Esophagus squamous epithelium (tissue), 5 donors: ENCODE measurements around the gene TIMM22. TPM values are rescaled to one million over a fixed set of nuclear protein-coding genes. Genes with fewer than 3 reads are reported as not detected.

ENCODE experiments used
- DNase-seq: peaks from one replicate; lab custom pipeline; 2025; lab: John Stamatoyannopoulos, UW
- H3K27ac ChIP-seq, 4 donors: fragments of 200-600 bp; sonication (generic); one replicate each; pipeline ENCODE4 v1.5.1; 2016 to 2019; ENCODE audit warnings: mild to moderate bottlenecking in 1 of 4
- H3K27me3 ChIP-seq, 4 donors: fragments of 200-600 bp; sonication (generic); 1 replicate in 3 of 4; 2 replicates in 1 of 4; pipeline versions ENCODE4 v1.5.1 to v1.6.0; 2017 to 2021; ENCODE audit warnings: antibody characterized with exemption in 1 of 4
- H3K36me3 ChIP-seq, 3 donors: fragments of 200-600 bp; sonication (generic); one replicate each; pipeline ENCODE4 v1.5.1; 2016 to 2019
- H3K4me1 ChIP-seq, 3 donors: fragments of 200-600 bp; sonication (generic); one replicate each; pipeline ENCODE4 v1.5.1; 2017 to 2019
- H3K4me3 ChIP-seq, 4 donors: fragments of 200-600 bp; sonication (generic); 1 replicate in 3 of 4; 2 replicates in 1 of 4; pipeline ENCODE4 v1.5.1; 2016 to 2019; ENCODE audit warnings: mild to moderate bottlenecking in 2 of 4, moderate library complexity in 1 of 4
- H3K9me3 ChIP-seq, 3 donors: fragments of 200-600 bp; sonication (generic); one replicate each; pipeline ENCODE4 v1.5.1; 2016 to 2019
- POLR2A ChIP-seq, 4 donors: fragments of 450-650 bp; IDR thresholded peaks; one replicate each; pipeline ENCODE4 v1.6.1; 2017; ENCODE audit warnings: antibody characterized with exemption in 4 of 4, mild to moderate bottlenecking in 4 of 4, moderate library complexity in 3 of 4
- WGBS, 2 donors: methylation state at CpG; one replicate each; pipeline ENCODE4 v1.1.5; 2018; 5-methylcytosine and 5-hydroxymethylcytosine counted together
- intact Hi-C: fragments of 100-400 bp; cut with DNase I; formaldehyde crosslinking; loops from one replicate; pipeline ENCODE4 v1.15.0; 2022
- total RNA-seq, 4 donors: library from RNA; depleted of rRNA; stranded (reverse); fragments of >200 nt; gene quantifications; one replicate each; pipeline ENCODE4 v1.1.0, GENCODE V29; 2016
- TF ChIP-seq, protein P1 (sequence below), 6 experiments: fragments of 450-650 bp in 4 of 6; fragments of 200-600 bp in 2 of 6; sonication (generic) in 2 of 6; IDR thresholded peaks; one replicate each; pipeline ENCODE4 v1.5.1; 2016 to 2019; ENCODE audit warnings: antibody characterized with exemption in 6 of 6, mild to moderate bottlenecking in 4 of 6, moderate library complexity in 4 of 6
- donor health status: DM: yes; HTN: yes; CAD: no.

Gene TIMM22
- total RNA-seq, 4 donors from 2014 or later = 7.7 to 18.5 (median 11.8) TPM

DNA sequence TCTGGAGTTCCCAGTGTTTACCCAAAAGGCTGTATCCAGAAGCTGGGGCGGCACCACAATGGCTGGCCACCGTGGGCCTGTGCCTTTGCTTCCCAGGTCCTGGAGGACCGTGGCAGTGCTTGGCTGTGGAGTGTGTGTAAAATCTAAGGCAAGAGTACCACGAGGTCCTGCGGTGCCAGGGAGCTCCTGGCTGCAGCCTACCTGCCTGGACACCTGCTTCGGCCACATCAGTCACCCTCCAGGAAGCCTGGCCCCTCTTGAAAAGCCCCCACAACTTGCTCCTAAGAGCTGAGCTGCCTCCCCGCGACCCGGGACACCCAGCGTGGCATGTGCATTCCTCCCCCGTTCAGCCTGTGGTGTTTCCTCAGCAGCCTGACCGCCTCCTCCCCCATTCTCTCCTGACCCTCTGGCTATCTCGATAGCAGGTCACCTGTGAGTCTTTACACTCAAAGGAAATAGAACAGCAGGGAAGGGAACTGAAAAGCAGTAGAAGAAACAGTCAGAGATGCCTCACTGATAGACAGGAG is 7.9 kb downstream of the TIMM22 start:
- no peaks in the 10 kb centered on the region for H3K9me3 ChIP-seq
- intact Hi-C loops = no loop called here
- H3K4me3 ChIP-seq = no peak overlapping the region
- DNase-seq = no peak
- H3K36me3 ChIP-seq = peaks cover 31 to 98% (median 35%) of the 10 kb centered on the region in 3 donors
- peak overlapping the region in 3 of 4 donors; percentile 68 to 81 (median 76) for H3K27ac ChIP-seq
- TF ChIP-seq, protein P1, sequence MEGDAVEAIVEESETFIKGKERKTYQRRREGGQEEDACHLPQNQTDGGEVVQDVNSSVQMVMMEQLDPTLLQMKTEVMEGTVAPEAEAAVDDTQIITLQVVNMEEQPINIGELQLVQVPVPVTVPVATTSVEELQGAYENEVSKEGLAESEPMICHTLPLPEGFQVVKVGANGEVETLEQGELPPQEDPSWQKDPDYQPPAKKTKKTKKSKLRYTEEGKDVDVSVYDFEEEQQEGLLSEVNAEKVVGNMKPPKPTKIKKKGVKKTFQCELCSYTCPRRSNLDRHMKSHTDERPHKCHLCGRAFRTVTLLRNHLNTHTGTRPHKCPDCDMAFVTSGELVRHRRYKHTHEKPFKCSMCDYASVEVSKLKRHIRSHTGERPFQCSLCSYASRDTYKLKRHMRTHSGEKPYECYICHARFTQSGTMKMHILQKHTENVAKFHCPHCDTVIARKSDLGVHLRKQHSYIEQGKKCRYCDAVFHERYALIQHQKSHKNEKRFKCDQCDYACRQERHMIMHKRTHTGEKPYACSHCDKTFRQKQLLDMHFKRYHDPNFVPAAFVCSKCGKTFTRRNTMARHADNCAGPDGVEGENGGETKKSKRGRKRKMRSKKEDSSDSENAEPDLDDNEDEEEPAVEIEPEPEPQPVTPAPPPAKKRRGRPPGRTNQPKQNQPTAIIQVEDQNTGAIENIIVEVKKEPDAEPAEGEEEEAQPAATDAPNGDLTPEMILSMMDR (IDR thresholded peaks at IDR 0.05) = no peak
- no peak for TF ChIP-seq POLR2A (IDR thresholded peaks at IDR 0.05)
- H3K27me3 ChIP-seq = no peaks in the 10 kb centered on the region
- WGBS, 2 donors = 77% methylated on average over 6 to 7 of the region's 13 CpGs
- H3K4me1 ChIP-seq = peaks cover 21 to 98% (median 68%) of the 10 kb centered on the region in 3 donors

DNA sequence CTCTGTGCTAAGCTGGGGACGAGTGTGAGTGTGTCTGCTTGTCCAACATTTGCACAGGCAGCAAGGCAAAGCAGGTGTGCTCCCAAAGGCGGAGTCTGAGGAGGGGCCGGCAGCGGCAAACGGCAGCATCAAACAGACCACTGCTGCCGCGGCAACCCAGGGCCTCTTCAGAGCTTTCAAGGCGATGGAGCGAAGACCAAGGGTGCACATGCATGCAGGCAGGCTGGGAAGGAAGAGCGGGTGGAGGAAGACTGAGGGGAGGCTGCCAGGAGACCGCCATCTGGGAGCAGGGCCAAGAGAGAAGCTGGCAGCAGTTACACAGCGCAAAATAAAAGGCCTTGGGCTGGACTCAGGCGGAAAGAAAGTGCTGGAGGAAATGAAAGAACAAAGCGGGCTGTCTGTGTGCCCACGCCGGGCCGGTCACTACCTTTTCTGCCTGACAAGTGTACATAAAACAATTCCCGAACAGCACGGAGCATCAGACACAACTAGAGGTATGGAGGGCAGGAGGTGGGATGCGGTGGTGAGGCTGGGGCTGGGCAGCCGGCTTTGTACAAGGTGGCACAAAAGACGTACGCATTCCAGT is 8.5 kb downstream of the TIMM22 start:
- 15 to 24% methylated on average over 19 to 20 of the region's 23 CpGs for WGBS, 2 donors
- Histone ChIP-seq H3K4me1 (peaks cover 21 to 98% (median 68%) of the 10 kb centered on the region in 3 donors), H3K4me3 (peak overlapping the region in 2 of 4 donors; percentile 1 to 14), H3K36me3 (peaks cover 33 to 98% (median 39%) of the 10 kb centered on the region in 3 donors), H3K27me3 (no peaks in the 10 kb centered on the region), H3K9me3 (no peaks in the 10 kb centered on the region), H3K27ac (peak overlapping the region; percentile 29 to 76 (median 68))
- intact Hi-C loops = no loop called here
- no peak for DNase-seq
- no peak for TF ChIP-seq POLR2A (IDR thresholded peaks at IDR 0.05)

DNA sequence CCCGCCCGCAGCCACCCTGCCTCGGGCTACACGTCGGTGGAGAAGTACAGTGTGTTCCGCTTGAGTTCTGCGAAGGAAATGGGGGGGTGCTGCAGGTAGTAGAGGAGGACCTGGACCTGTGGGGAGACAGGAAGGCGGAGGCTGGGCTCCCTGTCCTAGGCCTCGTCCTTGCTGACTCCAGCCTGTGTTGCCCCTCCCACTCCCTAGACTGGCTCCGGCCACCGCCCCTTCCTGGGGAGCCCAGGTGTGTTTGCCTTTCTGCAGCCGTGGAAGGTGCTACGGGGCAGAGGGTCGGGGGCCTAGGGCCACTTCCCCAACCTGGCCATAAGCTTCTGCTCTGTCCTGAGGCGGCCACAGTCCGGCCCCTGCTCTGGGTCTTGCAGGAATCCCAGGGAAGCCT is 9.1 kb downstream of the TIMM22 start:
- WGBS, 2 donors = 19% methylated on average over 10 of the region's 16 CpGs; no CpG with 5 or more reads in 1 of the 2 donors
- intact Hi-C loops = no loop called here
- peaks cover 21 to 98% (median 67%) of the 10 kb centered on the region in 3 donors for H3K4me1 ChIP-seq
- H3K36me3 ChIP-seq = peaks cover 33 to 98% (median 41%) of the 10 kb centered on the region in 3 donors
- H3K9me3 ChIP-seq = no peaks in the 10 kb centered on the region
- TF ChIP-seq, protein P1 (IDR thresholded peaks at IDR 0.05) = no peak
- TF ChIP-seq POLR2A (IDR thresholded peaks at IDR 0.05) = no peak
- DNase-seq = no peak
- H3K4me3 ChIP-seq = peak overlapping the region in 2 of 4 donors; percentile 1 to 14
- peak overlapping the region; percentile 29 to 76 (median 68) for H3K27ac ChIP-seq
- no peaks in the 10 kb centered on the region for H3K27me3 ChIP-seq

DNA sequence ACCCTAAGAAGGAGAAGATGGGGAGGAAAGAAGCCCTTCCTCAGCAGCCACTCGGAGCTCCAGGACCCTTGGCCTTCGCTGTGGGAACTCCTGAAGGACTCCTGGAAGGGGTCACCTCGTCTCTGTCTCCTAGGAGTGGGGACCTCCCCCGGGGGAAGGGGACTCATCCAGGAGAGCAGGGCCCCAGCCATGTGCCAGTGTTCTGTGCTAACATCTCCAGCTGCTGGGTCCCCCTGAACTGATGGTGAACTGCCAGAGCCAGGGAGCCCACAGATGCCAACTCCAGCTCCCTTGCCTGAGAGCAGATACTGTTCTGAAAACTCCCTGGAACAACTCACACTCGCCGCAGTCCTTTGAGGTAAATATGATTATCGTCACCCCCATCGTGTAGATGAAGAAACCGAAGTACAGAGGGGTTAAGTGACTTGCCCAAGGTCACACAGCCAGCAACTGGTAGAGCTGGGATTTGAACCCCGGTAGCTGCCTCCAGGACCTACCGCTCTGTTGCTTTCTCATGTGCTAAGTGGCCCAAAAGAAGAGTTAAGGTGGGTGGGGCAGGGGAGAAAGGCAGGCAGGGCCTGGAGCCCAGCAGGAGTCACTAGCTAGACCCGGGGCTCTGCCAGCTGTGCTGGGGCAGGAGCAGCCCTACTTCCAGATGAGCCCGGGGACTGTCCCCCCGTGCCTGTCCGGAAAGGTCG is 10.5 kb downstream of the TIMM22 start:
- peak overlapping the region; percentile 11 to 87 (median 75) for H3K27ac ChIP-seq
- intact Hi-C loops = no loop called here
- no peak for DNase-seq
- no peak overlapping the region for H3K4me3 ChIP-seq
- no peaks in the 10 kb centered on the region for H3K9me3 ChIP-seq
- H3K4me1 ChIP-seq = peaks cover 25 to 97% (median 59%) of the 10 kb centered on the region in 3 donors
- peaks cover 32 to 98% (median 45%) of the 10 kb centered on the region in 3 donors for H3K36me3 ChIP-seq
- H3K27me3 ChIP-seq = no peaks in the 10 kb centered on the region
- WGBS, 2 donors = 87 to 93% methylated on average over 6 to 11 of the region's 16 CpGs
- no peak for TF ChIP-seq POLR2A (IDR thresholded peaks at IDR 0.05)
- TF ChIP-seq, protein P1 (IDR thresholded peaks at IDR 0.05) = no peak

DNA sequence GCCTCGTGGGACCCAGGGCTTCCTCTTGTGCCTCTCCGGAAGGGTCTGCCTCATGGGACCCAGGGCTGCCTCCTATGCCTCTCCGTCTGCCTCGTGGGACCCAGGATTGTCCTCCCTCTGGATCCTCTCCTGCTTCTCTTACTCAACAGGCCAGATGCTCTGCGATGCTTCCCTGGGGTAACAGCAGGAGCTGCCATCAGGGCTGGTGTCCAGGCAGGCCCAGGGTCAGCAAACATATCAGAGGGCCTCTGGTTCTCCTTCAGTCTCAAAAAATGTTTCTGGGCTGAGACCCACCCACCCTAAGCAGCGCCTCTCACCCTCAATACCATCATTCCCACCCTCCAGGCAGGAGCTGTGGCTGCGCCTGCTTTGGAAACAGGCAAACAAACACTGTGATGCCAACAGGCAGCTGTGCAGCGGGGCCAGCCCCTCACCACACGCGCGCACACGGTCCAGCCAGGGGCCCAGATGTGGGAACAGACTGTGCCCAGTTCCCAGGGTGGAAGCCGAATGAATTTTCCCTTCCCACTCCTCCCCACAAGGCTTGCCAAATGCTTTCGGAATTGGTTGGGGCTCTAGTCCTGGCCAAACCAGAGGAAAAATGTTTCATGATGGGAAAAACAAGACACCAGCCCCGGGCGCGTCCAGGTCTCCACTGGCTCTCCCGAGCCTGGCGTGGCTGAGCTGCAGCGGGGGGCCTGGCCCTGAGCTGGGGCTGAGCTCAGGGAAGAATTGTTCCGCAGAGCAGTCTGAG is 11.3 kb downstream of the TIMM22 start:
- intact Hi-C loops = no loop called here
- H3K4me1 ChIP-seq = peaks cover 25 to 90% (median 52%) of the 10 kb centered on the region in 3 donors
- no peak for DNase-seq
- TF ChIP-seq POLR2A (IDR thresholded peaks at IDR 0.05) = no peak
- TF ChIP-seq, protein P1 (IDR thresholded peaks at IDR 0.05) = no peak
- no peaks in the 10 kb centered on the region for H3K27me3 ChIP-seq
- no peak overlapping the region for H3K4me3 ChIP-seq
- peaks cover 28 to 98% (median 45%) of the 10 kb centered on the region in 3 donors for H3K36me3 ChIP-seq
- 79 to 86% methylated on average over 5 to 8 of the region's 21 CpGs for WGBS, 2 donors
- H3K27ac ChIP-seq = peak overlapping the region; percentile 11 to 87 (median 75)
- no peaks in the 10 kb centered on the region for H3K9me3 ChIP-seq
